GM11168 (cell line): Measurements from ENCODE around the gene KCNK1.
"Not testable (repeated sequence)": the region's sequence is repeated elsewhere in the genome, so short reads cannot be mapped to it uniquely, and the experiment has no call there.

Experiments used
- in situ Hi-C: fragments of 300-500 bp; cut with MboI; formaldehyde crosslinking; loops from one replicate; pipeline ENCODE4 v1.12.0; 2022; ENCODE audit warnings: low sequenced_read_pairs; ENCODE audit not compliant: unreplicated experiment

Gene KCNK1

DNA sequence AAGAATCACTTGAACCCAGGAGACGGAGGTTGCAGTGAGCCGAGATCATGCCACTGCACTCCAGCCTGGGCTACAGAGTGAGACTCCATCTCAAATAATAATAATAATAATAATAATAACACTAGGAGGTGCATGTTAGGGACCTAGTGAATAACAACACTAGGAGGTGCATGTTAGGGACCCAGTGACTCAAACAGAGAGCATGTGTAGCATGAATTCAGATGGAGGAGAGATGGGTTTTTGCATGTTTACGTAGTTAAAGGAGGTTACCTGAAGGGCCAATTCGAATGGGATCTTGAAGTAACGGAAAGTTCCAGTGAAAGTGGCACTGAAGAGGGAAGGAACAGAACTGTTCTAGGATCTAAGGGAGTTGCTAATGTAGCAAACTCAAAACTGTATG lies 7.1 kb upstream of the KCNK1 start:
- in situ Hi-C loops, result no loop called here

DNA sequence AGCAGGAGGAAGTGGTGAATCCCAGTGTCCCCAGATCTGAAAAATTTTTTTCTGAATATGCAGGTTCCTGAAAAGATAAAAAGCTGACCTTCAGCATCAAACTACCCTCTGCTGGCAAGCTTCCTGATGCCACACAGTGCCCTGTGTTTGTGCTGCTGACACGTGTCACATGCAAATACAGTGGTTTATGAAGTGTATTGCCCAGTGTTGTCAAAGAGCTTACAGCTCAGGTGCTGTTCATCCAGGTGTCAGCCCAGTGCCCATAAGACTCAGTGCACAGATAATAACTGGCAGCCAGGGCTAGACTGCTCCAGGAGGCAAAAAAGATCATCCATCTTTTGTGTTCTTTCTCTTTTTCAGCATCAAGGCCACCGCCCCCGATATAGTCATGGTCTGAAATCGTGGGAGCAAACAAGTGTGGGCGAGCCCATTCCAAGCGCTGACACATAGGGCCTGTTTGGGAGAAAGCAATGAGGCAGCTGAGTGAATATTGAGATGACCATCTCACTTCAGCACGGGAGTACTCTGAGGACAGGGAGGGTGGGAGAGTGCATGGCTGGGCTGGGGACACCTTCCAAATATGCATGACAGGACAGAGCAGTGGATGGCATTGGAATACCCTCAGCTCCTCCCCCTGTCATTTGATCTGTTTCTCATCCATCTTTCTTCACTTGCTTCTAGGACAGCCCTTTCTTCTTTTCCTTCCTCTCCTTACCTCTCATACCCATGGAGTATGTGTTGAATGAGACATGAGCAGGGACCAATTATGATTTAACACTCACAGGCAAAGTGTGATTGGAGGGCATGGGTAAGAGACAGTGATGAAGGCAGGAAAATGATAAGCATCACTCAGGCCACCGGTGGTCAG lies 6.4 kb upstream of the KCNK1 start:
- in situ Hi-C loops, result no loop called here

DNA sequence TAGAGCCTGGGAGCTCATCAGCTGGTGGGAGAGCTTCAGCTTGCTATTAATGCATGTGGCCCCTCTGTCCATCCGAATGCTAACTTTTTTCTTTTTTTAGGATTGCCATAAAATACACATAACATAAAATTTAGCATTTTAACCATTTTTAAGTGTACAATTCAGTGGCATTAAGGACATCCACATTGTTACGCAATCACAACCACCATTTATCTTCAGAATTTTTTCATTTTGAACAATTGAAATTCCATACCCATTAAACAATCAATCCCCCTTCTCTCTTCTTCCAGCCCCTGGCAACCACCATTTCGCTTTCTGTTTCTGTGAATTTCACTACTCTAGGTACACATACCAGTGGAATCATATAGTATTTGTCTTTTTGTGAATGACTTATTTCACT lies 4.9 kb upstream of the KCNK1 start:
- in situ Hi-C loops, result no loop called here

DNA sequence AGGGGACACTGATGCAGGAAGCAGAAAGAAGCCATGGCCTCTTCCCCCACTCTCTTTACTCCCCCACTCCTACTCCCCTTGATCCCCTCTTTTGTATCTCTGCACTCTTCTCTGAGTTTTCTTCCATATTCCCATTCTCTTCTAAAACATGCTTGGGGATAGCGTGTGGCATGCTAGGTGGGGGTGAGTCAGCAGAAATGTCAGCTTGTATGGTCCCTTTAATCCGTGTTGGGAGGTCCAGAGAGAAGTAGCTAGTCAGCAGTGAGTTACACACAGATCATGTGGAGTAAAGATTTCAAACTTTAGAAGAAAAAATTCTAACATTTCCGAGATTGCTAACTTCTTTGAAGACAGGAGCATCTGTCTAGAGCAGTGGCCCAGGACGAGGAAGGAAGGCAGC lies 4.0 kb upstream of the KCNK1 start:
- in situ Hi-C loops, result no loop called here

DNA sequence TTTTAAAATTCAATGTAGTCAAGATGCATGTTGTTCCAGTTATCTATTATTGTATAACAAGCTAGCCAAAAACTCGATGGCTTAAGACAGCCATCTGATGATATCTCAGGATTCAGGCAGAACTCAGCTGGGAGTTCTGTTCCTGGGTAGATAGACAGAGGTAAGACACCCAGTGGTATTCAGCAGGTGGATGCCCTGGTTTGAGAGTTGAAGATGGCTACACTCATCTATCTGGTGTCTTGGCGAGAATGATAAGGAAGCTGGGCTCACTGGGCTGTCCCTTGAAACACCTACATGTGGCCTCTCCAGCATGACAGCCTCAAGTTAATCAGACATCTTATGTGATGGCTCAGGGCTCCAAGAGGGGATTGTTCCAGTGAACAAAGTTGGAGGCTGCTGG lies 3.3 kb upstream of the KCNK1 start:
- in situ Hi-C loops, result no loop called here

DNA sequence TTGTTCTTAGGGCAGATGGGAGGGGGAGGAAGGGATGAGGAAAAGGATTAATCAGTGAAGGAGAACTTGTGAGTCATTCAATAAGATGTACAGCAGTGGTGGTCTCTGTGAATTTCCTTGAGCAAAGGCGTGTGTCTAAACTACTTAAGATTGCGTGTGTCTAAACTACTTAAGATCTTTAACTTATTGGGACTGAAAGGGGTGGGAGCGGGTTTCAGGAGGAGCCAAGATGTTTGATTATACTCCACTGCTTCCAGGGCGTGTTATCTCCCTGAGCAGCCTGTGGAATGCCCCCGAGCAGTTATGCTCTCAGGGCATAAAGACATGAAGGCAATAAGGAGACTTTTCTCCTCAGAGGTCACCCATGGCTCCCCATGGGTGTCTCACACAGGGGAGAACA lies 2.5 kb upstream of the KCNK1 start:
- in situ Hi-C loops, result not testable (repeated sequence)

DNA sequence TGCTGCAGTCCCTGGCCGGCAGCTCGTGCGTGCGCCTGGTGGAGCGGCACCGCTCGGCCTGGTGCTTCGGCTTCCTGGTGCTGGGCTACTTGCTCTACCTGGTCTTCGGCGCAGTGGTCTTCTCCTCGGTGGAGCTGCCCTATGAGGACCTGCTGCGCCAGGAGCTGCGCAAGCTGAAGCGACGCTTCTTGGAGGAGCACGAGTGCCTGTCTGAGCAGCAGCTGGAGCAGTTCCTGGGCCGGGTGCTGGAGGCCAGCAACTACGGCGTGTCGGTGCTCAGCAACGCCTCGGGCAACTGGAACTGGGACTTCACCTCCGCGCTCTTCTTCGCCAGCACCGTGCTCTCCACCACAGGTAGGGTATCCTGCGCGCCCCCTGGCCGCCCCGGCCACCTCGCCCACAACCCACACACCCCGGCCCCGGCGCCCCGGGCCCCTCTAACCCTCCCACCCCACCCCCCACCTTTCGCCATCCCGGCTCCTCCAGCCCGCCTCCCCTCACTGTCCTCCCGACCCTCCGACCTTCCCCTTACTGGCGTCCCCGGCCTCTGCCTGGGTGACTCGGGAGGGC lies 352 bp downstream of the KCNK1 start:
- in situ Hi-C loops, result no loop called here

DNA sequence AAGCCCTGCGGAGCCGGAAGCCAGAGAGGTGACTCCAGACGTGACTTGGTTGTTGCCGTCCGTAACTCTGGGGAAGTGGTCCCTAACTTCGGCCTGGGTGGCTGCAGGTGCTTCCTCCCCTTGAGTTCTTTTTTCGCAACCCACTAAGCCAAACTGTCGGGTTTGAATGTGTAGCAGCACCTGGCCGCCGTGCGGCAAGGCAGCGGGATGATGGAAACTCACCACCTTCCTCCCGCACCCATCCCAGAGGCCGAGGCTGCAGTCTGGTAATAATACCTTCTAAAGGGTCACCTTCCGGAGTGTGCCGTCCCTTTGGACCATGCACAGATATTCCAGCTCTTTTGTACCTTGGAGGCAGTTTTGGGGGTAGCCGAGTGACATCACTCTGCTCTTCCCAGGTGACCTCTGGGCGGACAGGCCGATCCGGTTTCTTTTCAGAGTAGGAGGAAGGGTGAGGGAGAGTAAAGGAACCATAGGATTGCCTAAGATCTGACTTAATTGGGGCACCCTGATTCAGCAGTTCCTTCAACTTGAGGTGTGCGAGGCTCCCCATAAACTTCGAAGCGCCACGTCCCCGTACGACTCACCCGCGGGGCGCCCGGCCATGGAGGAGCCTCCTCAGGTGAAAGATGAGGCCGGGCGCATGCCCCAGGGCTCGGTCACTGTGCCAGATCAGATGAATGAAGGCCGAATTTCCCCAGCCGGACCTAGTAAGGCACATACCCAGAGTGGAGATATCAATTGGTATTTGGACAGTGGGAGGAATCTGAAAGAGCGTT lies 1.0 kb downstream of the KCNK1 start:
- in situ Hi-C loops, result no loop called here

DNA sequence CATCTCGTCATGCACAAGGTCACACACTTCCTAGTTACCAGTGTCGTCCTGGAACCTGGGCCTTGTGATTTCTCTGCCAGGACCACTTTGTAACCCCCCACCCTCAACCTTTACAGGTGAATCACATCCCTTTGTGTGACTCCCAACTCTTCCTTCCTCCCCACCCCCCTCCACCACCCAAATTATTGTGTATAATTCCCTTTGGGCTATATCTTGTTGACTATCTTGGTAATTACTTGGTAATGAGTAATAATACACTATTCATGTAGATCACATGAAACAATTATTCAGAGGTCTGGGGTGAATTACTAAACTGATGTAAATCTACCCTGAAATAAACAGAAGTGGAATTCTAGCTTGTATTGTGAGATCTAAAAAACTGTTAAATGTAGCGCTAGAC lies 1.7 kb downstream of the KCNK1 start:
- in situ Hi-C loops, result no loop called here

DNA sequence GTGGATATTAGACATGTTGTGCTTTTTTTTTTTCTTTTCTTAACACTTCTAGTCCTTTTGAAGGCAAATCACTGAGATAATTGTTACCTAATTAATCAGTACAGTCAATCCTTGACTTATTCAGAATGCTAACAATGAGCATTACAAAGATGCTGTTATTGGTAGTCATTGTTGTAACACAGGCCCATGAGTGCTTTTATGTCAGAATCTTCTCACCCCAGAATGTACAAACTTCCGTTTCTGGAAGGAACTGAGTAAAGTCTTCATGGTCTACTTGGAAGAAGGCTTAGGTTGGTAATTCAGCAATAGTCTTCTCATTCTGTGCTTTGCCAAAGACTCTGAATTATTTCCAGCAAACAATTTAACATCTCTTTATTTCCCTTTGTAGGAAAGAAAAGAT lies 3.1 kb downstream of the KCNK1 start:
- in situ Hi-C loops, result no loop called here

DNA sequence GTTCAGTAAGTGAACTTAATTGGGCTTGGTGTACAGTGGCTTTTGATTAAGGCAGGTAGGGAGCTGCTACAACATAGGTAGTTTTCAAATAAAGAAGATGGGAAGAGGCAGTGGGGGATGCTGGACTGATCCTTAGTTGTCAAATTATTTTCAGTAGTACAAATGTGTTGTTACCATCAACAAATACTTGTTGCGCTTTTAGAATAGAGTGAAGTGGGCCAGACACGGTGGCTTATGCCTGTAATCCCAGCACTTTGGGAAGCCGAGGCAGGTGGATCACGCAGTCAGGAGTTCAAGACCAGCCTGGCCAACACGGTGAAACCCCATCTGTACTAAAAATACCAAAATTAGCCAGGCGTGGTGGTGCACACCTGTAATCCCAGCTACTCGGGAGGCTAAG lies 5.5 kb downstream of the KCNK1 start:
- in situ Hi-C loops, result not testable (repeated sequence)

DNA sequence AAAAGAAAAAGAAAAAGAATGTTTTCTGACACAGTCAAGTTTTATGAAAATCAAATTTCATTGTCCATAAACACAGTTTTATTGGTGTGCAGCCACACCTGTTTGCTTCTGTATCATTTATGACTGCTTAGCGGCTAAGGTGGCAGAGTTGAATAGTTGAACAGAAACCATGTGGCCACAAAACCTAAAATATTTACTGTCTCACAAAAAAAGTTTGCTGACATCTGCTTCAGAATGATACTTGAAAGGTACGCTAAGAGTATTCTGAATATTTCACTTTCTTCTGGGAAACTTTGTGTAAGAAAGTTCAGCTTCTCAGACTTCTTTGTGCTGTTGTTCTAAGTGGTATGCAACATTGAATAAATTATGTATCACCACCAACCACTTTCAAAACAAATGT lies 6.2 kb downstream of the KCNK1 start:
- in situ Hi-C loops, result no loop called here

DNA sequence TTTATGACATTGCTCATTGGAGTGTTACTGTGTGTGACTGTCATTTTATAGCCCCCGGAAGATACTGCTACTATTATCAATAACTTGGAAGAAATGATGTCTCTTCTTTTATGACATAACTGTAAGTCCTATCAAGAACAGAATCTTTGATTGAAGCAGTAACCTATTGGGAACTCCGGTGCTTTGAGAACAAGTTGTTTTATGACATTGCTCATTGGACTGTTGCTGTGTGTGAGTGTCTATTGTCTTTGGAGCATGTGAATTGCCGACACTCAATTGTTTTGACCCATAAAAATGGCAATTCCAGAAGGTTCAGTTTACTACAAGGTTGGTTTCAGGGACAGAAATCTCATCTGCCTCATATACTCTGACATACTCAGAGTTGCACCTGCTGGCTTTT lies 8.0 kb downstream of the KCNK1 start:
- in situ Hi-C loops, result no loop called here

DNA sequence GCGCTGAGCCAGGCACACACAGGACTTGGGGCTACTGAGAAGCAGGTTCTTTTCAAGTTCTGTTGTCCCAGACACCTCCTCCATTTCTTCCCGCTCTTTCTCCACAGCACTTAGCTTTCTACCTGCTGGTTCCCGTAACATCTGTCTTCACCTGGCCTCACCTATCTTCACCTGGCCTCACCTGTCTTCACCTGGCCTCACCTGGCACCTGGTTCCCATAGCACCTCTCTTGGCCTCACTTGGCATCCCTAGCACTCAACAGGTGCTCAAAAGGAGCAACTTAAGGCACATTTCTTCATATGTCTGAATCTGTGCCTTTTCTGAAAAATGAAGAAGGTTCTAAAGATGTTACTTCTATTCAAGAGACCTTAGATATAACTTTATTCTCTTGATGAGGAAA lies 10.4 kb downstream of the KCNK1 start:
- in situ Hi-C loops, result no loop called here

DNA sequence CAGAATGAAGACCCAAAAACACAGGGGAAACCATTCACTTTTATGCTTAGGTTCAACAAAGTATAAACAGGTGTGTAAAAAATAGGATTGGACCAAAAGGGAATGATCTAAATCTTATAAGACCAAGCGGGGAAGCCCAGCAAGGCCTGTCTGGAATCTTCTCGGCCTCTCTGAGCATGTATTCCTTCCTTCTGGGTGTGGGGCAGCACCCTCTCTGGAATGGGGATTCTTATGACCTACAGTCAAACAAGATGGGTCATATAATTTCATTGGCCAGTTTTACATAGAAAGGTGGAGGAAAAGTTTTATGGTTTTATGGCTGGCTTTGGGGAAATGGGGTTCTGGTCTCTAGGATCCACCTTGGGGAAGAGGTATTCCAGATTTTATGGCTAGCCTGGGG lies 11.2 kb downstream of the KCNK1 start:
- in situ Hi-C loops, result no loop called here

DNA sequence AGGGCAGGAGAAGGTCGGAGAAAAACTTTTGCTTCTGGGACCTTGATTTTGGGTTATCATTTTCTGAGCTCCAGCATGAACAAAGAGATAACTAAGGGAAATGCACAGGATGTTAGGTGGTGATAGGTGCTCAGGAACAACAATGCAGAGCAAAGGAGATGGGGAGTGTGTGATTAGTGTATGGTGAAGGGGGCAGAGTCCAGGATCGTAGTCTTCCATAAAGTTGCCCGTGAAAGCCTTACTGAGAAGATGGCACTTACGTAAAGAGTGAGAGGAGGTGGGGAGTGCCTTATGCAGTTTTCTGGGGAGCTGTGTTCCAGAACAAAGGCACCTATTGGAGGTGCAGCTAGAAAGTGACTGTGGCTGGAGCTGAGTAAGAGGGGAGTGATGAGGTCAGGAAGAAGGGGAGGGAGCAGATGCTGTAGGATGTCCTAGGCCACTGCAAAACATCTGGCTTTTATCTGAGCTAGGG lies 11.6 kb downstream of the KCNK1 start:
- in situ Hi-C loops, result no loop called here

DNA sequence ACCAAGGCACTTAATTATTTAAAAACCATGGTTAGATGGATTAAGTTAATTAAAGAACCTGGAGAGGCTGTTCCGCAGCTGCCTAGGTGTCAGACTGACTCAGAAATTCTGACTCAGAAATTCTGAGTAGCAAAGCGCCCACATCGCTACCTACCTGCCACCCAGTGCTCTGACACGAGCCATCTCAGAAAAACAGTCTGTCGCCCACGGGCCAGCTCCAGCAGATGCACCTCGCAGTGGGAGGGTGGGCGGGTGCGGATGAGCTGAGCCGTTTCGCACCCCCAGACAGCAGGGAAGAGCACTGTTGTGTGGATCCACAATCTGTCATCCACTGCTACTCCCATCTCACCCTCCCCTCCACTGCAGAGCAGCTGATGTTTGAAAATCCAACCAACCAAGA lies 13.5 kb downstream of the KCNK1 start:
- in situ Hi-C loops, result no loop called here

DNA sequence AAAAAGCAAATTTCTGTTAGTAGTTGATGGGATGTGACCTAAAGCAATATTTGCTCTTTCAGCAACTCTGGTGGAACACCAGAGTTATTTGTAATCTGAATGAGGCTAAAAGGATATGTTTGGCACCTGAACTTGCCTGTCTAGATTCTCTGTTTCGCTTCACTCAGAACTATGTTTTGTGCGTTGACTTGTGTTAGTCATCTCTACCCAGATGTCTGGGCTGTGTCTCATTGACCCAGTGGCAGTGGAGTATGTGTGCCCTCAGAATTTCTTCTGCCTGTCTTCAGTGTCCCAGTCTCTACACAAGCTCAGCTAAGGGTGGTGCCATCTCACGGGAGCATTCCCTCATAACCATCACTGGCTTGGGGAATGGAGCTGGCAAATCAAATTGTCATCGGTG lies 13.9 kb downstream of the KCNK1 start:
- in situ Hi-C loops, result no loop called here

DNA sequence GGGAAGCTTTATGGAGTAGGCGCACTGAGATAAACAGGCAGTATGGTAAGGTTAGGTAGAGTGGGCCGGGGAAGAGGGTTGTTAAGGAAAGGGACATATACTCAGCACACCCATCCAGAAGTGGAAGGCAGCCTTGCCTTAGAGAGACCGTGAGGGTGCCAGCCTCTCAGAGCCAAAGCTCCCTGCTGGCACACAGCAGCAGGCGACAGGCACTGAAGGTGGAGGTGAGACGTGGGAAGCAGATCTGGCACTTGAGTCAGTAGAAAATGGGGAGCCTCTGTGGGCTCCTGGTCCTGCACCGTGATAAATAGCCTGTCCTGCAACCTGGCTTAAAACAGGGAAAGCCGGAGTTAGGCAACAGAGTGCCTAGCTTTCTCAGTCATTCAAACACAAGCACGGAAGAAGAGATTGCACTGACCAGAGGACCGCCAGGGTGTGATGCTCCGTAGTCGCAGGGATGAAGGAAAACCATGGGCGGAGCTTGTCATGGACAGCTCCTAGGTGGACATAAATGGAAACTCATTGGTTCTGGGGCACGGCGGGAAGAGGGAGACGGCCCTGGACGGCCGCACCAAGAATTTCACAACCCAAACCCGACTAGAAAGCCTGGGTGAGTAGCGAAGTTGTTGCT lies 15.5 kb downstream of the KCNK1 start:
- in situ Hi-C loops, result no loop called here

DNA sequence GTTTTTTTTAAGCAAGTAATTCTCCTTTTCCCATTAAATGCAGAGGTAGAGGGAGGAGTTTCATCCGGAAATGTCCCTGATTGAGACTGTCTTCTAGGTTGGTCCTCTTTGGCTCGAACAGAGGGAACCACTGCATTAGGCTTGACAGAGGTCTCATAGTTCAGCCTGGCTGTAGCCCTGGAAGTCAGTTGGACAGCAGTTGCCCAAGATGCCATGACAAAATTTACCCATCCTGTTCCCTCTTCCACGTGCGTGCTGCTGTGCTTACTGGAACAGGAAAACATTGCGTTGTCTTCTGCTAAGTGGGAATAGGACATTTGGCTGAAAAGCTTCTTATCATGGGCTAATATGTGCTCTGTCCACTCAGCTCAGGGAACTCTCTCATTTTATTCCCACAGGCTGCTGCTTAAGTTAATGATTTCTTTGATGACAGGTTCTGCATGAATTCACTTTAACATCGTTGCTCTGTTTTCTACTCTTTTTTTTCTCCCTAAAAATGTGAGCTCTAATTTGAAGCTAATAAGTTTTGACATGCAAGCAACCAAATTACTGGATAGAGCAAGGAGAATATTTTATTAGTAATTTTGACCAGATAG lies 18.0 kb downstream of the KCNK1 start:
- in situ Hi-C loops, result no loop called here
